Adipocyte (in vitro differentiated cells): Measurements from ENCODE around the gene CREB3L1.
A peak's percentile ranks its signal among the peaks of the same experiment; 100 is the strongest.

Experiments
- DNase-seq: peaks from one replicate; pipeline ENCODE4 v3.0.0-alpha.2; 2015; ENCODE audit warnings: low read depth
- H3K27me3 ChIP-seq: replicated peaks from 2 replicates; pipeline ENCODE4 v1.7.0; 2013; ENCODE audit warnings: mild to moderate bottlenecking, low read length, moderate library complexity; ENCODE audit not compliant: control insufficient read depth, insufficient read depth
- H3K36me3 ChIP-seq: 2 replicates; pipeline ENCODE4 v1.7.0; 2013; ENCODE audit warnings: low read length, mild to moderate bottlenecking, moderate library complexity; ENCODE audit not compliant: control insufficient read depth, insufficient read depth, severe bottlenecking
- H3K4me1 ChIP-seq: 2 replicates; pipeline ENCODE4 v1.7.0; 2013; ENCODE audit warnings: mild to moderate bottlenecking, low read length, moderate library complexity; ENCODE audit not compliant: control insufficient read depth, insufficient read depth
- H3K4me3 ChIP-seq: 2 replicates; pipeline ENCODE4 v1.7.0; 2013; ENCODE audit warnings: mild to moderate bottlenecking, low read length, moderate library complexity
- H3K9ac ChIP-seq: 2 replicates; pipeline ENCODE4 v1.7.0; 2013; ENCODE audit warnings: mild to moderate bottlenecking, low read length, moderate library complexity
- H3K9me3 ChIP-seq: 2 replicates; pipeline ENCODE4 v1.7.0; 2013; ENCODE audit warnings: mild to moderate bottlenecking, low read length, moderate library complexity; ENCODE audit not compliant: control insufficient read depth

Gene CREB3L1

DNA sequence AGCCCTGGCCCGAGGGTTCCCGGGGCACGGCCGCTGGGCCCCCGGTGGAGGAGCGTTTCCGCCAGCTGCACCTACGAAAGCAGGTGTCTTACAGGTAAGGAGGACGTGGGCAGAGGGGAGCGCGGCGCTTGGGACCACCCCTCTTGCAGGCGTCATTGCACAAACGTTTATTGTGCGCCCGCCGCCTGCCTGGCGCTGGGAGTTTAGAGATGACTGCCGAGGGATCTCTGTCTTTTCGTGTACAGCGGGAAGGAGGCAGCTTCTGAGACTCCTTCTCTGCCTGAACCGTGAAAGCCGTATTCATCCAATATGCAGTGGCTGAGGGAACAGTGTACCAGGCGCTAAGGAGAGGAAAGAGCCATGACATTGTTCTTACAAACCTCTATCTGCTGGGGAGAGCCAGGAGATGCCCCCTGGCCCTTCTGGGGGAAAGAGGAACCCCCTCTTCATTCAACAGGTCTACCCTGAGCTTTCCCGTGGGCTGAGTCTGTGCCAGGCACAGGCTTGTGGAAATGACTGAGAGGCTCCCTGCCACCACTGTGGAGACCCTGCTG is 56.0 kb downstream of the CREB3L1 start:
- Histone ChIP-seq H3K9me3 (no peaks in the 10 kb centered on the region), H3K4me1 (peaks cover 19% of the 10 kb centered on the region), H3K36me3 (no peaks in the 10 kb centered on the region), H3K27me3 (peaks cover 19% of the 10 kb centered on the region), H3K9ac (no peak overlapping the region), H3K4me3 (peak overlapping the region; percentile 51)
- DNase-seq, result no peak

DNA sequence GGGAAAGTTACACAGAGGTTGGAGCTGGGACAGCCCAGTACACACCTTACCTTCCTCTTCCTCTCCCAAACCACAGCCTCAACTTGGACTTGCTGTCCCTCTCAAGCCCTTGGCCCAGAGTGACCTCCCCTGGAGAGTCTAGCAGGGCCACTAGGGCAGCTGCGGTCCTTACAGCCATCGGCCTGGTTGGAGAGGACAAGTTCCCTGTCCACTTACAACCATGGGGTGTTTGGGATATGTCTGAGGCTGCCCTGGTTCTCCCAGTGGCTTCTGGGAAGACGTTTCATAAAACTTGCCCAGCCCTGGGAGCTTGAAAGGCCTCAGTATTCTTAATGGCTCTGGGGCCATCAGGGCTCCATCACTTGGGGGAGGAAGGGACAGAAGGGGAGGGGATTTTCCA is 56.7 kb downstream of the CREB3L1 start:
- H3K4me1 ChIP-seq, result peaks cover 26% of the 10 kb centered on the region
- H3K4me3 ChIP-seq, result no peak overlapping the region
- peaks cover 19% of the 10 kb centered on the region for H3K27me3 ChIP-seq
- H3K36me3 ChIP-seq, result no peaks in the 10 kb centered on the region
- H3K9me3 ChIP-seq, result no peaks in the 10 kb centered on the region
- no peak for DNase-seq
- H3K9ac ChIP-seq, result no peak overlapping the region

DNA sequence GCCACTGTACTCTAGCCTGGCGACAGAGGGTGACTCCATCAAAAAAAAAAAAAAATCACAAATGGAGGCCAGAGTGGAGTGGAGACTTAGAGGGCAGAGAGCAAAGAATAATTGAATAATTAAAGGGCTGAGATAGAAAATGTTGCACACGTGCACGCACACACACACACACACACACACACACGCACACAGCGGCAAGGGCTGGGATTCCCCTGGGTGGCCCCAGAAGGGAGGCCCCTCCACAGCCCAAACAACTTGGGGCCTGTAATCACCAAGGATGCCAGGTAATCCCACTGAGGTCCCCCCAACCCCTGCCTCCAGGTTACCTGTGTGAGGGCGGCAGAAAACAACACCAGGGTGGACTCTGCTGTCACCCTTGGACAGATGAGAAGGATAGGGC is 57.8 kb downstream of the CREB3L1 start:
- Histone ChIP-seq H3K36me3 (no peaks in the 10 kb centered on the region), H3K27me3 (peaks cover 19% of the 10 kb centered on the region), H3K4me3 (no peak overlapping the region), H3K9ac (no peak overlapping the region), H3K9me3 (no peaks in the 10 kb centered on the region), H3K4me1 (peaks cover 35% of the 10 kb centered on the region)
- no peak for DNase-seq

DNA sequence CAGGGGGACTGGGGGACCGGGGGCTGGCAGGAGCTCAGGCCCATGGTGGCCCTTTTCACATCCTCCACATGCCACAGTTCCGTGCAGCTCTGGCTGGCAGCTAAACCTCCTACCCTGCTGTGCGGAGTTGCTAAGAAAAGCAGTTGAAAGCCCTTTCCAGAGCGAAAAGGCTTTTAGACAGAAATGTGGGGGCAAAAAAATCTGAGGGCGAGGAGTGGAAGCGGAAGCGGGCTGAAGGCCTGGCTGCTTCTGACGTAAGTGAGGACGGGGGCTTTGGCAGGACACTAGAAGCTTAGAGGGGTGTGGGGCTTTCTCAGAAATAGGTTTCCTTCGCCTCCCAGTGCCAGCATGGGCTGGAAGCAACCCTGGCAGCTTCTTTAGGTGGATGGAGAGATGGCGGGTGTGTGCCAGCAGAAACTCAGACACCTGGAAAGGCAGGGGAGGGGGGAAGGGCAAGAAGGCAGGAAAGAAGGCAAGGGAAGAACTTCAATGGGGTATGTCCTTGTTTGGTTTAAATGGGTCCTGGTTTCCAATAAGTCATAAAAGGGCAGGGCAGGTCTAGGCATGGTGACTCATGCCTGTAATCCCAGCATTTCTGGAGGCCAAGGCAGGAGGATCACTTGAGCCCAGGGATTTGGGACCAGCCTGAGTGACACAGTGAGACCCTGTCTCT is 58.6 kb downstream of the CREB3L1 start:
- H3K36me3 ChIP-seq, result no peaks in the 10 kb centered on the region
- no peak overlapping the region for H3K9ac ChIP-seq
- H3K9me3 ChIP-seq, result no peaks in the 10 kb centered on the region
- H3K27me3 ChIP-seq, result peaks cover 15% of the 10 kb centered on the region
- no peak overlapping the region for H3K4me3 ChIP-seq
- peaks cover 42% of the 10 kb centered on the region for H3K4me1 ChIP-seq
- DNase-seq, result no peak

DNA sequence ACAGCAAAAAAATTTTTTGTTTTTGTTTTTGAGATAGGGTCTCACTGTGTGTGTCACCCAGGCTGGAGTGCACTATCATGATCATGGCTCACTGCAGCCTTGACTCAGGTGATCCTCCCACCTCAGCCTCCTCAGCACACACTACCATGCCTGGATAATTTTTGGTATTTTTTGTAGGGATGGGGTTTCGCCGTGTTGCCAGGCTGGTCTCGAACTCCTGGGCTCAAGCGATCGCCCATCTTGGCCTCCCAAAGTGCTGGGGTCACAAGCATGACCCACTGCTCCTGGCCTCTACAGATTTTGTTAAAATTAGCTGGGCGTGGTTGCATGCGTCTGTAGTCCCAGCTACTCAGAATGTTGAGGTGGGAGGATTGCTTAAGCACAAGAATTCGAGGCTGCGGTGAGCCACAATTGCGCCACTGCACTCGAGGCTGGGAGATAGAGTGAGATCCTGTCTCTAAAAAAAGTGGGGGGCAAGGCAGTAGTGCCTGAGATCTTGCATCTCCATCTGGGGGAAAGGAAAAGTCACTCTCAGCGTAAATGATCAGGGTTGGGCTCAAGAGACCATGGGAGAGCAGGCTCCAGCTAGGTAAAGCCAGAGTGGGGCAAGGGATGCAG is 59.2 kb downstream of the CREB3L1 start:
- H3K27me3 ChIP-seq, result peaks cover 9% of the 10 kb centered on the region
- H3K36me3 ChIP-seq, result no peaks in the 10 kb centered on the region
- H3K9ac ChIP-seq, result no peak overlapping the region
- H3K9me3 ChIP-seq, result no peaks in the 10 kb centered on the region
- peaks cover 42% of the 10 kb centered on the region for H3K4me1 ChIP-seq
- DNase-seq, result no peak
- no peak overlapping the region for H3K4me3 ChIP-seq

DNA sequence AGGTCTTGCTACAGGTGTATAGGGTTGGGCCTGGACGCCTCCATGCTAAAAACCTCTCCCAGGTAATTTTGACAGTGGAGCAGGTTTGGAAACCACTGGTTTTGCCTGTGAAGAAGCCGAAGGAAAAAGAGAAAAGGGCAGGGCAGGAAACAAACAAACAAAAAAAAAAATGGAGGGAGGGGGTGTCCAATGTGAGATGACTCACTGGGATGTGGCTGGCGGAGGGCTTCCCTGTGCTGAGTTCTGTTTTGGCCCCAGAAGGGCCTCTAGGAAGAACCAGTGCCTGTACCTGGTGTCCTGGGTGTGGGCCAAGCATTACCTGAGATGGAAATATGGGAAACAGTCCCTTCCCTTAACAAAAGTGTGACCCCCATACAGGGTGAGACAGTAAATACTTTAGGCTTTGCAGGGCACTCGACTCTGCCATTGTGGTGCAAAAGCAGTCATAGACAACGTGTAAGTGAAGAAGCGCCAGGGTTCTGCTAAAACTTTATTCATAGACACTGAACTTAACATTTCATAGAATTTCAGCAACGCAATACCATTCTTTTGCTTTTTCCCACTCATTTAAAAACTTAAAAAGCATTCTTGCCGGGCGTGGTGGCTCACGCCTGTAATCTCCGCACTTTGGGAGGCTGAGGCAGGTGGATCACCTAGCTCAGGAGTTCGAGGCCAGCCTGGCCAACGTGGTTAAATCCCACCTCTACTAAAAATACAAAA is 60.3 kb downstream of the CREB3L1 start:
- no peak overlapping the region for H3K9ac ChIP-seq
- H3K36me3 ChIP-seq, result no peaks in the 10 kb centered on the region
- peaks cover 49% of the 10 kb centered on the region for H3K4me1 ChIP-seq
- DNase-seq, result no peak
- no peaks in the 10 kb centered on the region for H3K9me3 ChIP-seq
- no peaks in the 10 kb centered on the region for H3K27me3 ChIP-seq
- no peak overlapping the region for H3K4me3 ChIP-seq

DNA sequence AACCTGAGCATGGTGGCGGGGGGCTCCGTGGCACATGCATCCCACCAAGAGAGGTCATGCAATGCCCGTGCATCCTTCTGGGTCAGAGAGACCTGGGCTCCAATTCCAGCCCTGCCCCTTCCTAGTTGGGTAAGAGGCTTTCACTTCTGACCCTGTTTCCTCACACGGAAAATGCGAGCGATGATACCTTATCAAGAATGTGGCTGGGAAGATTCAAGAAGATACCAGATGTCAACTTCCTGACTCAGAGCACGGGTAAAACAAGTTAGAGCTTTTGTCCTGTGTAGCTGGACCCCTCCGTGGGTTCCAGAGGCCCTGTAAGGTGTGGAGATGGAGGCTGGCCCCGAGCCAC is 61.1 kb downstream of the CREB3L1 start:
- peaks cover 58% of the 10 kb centered on the region for H3K4me1 ChIP-seq
- peak overlapping the region; percentile 70 for H3K4me3 ChIP-seq
- H3K9me3 ChIP-seq, result no peaks in the 10 kb centered on the region
- DNase-seq, result no peak
- no peaks in the 10 kb centered on the region for H3K27me3 ChIP-seq
- no peaks in the 10 kb centered on the region for H3K36me3 ChIP-seq
- peak overlapping the region; percentile 82 for H3K9ac ChIP-seq

DNA sequence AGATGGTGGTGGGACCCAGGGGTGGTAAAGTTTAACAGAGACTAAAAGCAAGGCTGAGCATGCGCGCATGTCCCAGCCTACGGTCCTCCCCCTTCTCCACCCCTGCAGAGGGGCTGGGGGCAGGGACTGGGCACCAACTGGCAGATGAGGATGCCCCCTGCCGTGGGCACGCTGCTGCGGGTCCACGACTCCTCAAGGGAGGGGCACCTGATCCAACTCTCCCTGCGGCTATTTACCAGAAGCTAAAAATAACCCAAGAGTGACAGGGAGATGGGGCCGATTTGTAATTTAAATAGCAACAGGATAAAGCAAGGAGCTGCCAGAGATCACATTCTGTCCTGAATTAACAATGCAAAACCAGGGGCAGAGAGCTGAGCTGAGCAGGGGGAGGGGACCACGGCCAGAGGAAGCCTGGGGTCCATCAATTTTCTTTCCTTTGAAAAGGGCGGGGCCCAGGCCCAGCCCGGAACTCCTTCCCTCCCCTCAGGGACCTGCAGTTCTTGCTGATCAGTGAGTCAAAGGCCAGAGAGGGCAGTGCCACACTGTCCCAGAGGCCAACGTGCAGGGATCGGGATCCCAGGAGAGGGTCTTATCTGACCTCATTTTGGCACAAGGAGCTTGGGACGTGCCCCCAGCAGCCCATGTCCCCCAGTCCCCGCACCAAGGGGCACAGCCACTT is 61.7 kb downstream of the CREB3L1 start:
- Histone ChIP-seq H3K36me3 (no peaks in the 10 kb centered on the region), H3K4me1 (peaks cover 59% of the 10 kb centered on the region), H3K9ac (peak overlapping the region; percentile 82), H3K9me3 (no peaks in the 10 kb centered on the region), H3K27me3 (no peaks in the 10 kb centered on the region), H3K4me3 (peak overlapping the region; percentile 70)
- DNase-seq, result peak; percentile 55

DNA sequence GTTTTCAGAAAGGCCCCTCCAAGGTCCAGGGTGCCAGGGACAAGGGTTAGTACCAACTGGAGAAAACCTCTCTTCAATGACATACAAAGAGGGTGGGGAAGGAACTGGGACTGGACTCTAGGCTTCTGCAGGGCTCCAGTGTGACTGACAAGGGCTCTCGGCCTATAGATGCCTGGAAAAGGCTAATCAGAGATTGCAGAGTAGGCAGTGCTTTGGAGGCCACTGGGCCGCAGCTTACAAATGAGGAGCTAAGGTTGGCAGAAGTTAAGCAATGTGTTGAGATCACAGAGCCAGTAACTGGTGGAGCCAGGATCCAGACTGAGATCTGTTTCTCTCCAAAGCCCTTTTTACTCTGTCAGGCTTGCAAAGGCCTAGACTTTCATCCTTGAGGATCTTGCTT is 62.4 kb downstream of the CREB3L1 start:
- DNase-seq, result no peak
- H3K4me1 ChIP-seq, result peaks cover 59% of the 10 kb centered on the region
- H3K4me3 ChIP-seq, result no peak overlapping the region
- no peaks in the 10 kb centered on the region for H3K36me3 ChIP-seq
- H3K27me3 ChIP-seq, result no peaks in the 10 kb centered on the region
- H3K9ac ChIP-seq, result peak overlapping the region; percentile 82
- H3K9me3 ChIP-seq, result no peaks in the 10 kb centered on the region

DNA sequence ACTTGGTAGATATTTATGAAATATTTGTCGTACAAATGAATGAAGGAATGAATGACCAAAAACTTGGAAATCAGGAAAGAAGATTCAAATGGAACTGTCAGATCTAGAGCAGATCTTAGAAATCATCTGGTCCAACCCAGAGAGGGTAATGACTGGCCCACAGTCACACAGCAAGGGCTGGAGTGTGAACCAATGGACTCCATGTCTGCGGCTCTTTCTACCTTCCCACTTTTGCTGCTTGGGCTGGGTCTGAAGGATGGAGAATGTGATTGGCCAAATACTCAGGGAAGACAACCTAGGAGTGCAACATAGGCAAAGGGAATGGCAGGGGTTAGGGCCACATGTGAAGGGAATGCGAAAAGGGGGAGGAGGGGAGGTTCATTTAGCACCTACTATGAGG is 64.0 kb downstream of the CREB3L1 start:
- Histone ChIP-seq H3K4me3 (no peak overlapping the region), H3K27me3 (no peaks in the 10 kb centered on the region), H3K9ac (no peak overlapping the region), H3K4me1 (peaks cover 56% of the 10 kb centered on the region), H3K36me3 (no peaks in the 10 kb centered on the region), H3K9me3 (no peaks in the 10 kb centered on the region)
- DNase-seq, result no peak

DNA sequence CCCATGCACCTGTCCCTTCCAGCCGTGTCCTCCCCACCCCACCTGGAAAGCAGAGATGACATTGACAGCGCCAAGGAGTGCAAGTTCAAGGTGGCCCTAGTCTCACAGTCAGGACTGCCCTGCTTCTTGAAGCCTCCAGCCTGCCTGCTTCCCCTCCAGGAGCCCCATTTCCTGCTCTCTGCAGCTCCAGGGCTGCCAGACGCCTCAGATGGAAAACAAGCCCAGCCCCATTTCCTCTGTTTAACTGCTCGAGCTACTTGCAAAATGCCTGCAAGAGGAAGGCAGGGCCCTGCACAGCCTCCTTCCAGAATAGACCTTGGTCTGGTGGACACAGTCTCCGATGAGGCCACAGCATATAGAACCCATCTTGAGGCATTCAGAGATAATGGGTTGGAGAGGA is 64.8 kb downstream of the CREB3L1 start:
- Histone ChIP-seq H3K4me1 (peaks cover 53% of the 10 kb centered on the region), H3K9ac (no peak overlapping the region), H3K36me3 (no peaks in the 10 kb centered on the region), H3K4me3 (no peak overlapping the region), H3K9me3 (no peaks in the 10 kb centered on the region), H3K27me3 (no peaks in the 10 kb centered on the region)
- DNase-seq, result peak; percentile 39
